Measurements from ENCODE around the gene ANKRD26. TPM values are rescaled to one million over a fixed set of nuclear protein-coding genes. Genes with fewer than 3 reads are reported as not detected.

ANKRD26 gene
- total RNA-seq, 1 donor from 2014 or later = 14.0 TPM

GRCh38 chr10:27019827-27020226, 80.5 kb downstream of the ANKRD26 start:
- H3K36me3 ChIP-seq = peaks cover 21% of the 10 kb centered on the region
- H3K9me3 ChIP-seq (replicated peaks) = no peaks in the 10 kb centered on the region
- no peaks in the 10 kb centered on the region for H3K27me3 ChIP-seq (ENCODE audit: low read depth)
- no peak overlapping the region for H3K27ac ChIP-seq (replicated peaks)
- H3K4me1 ChIP-seq = peaks cover 13% of the 10 kb centered on the region
- no peak overlapping the region for H3K4me3 ChIP-seq
- intact Hi-C loops (cut with micrococcal nuclease) = no loop called here
- TF ChIP-seq, protein P1, sequence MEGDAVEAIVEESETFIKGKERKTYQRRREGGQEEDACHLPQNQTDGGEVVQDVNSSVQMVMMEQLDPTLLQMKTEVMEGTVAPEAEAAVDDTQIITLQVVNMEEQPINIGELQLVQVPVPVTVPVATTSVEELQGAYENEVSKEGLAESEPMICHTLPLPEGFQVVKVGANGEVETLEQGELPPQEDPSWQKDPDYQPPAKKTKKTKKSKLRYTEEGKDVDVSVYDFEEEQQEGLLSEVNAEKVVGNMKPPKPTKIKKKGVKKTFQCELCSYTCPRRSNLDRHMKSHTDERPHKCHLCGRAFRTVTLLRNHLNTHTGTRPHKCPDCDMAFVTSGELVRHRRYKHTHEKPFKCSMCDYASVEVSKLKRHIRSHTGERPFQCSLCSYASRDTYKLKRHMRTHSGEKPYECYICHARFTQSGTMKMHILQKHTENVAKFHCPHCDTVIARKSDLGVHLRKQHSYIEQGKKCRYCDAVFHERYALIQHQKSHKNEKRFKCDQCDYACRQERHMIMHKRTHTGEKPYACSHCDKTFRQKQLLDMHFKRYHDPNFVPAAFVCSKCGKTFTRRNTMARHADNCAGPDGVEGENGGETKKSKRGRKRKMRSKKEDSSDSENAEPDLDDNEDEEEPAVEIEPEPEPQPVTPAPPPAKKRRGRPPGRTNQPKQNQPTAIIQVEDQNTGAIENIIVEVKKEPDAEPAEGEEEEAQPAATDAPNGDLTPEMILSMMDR (IDR thresholded peaks at IDR 0.05; ENCODE audit: borderline replicate concordance) = no peak
- DNase-seq = no peak

DNA sequence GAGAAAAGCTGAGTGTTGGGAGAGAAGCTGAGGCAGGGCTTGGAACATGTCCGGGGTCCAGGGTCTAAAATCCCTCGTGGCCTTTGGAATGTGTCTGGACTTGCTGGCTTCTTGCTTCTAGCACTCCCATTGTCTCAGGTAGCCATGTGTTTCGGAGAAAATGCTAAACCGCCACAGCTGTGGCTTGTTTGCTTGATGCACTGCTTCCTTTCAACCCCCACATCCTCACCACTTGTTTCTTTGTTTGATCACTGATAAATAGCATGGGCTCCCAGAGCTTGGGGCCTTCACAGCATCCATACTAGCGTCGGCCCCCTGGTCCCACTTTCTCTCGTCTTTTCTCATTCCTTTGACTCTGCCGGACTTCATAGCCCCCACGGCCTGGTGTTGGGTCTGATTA, 102.7 kb downstream of the ANKRD26 start:
- TF ChIP-seq, protein P1 (IDR thresholded peaks at IDR 0.05; ENCODE audit: borderline replicate concordance) = no peak
- Histone ChIP-seq H3K4me3 (no peak overlapping the region), H3K9me3 (replicated peaks) (peaks cover 14% of the 10 kb centered on the region), H3K27ac (replicated peaks) (no peak overlapping the region), H3K4me1 (no peaks in the 10 kb centered on the region), H3K27me3 (ENCODE audit: low read depth) (no peaks in the 10 kb centered on the region), H3K36me3 (peaks cover 21% of the 10 kb centered on the region)
- intact Hi-C loops (cut with micrococcal nuclease) = no loop called here
- no peak for DNase-seq

GRCh38 chr10:26994743-26995142, 105.6 kb downstream of the ANKRD26 start:
- H3K9me3 ChIP-seq (replicated peaks) = peaks cover 14% of the 10 kb centered on the region
- no peak overlapping the region for H3K4me3 ChIP-seq
- TF ChIP-seq, protein P1 (IDR thresholded peaks at IDR 0.05; ENCODE audit: borderline replicate concordance) = no peak
- intact Hi-C loops (cut with micrococcal nuclease) = no loop called here
- H3K36me3 ChIP-seq = peaks cover 5% of the 10 kb centered on the region
- DNase-seq = no peak
- H3K27me3 ChIP-seq (ENCODE audit: low read depth) = no peaks in the 10 kb centered on the region
- no peak overlapping the region for H3K27ac ChIP-seq (replicated peaks)
- no peaks in the 10 kb centered on the region for H3K4me1 ChIP-seq

- H3K4me3 ChIP-seq = no peak overlapping the region
- H3K36me3 ChIP-seq = no peaks in the 10 kb centered on the region
- H3K9me3 ChIP-seq (replicated peaks) = no peaks in the 10 kb centered on the region
- no peak for DNase-seq
- TF ChIP-seq, protein P1 (IDR thresholded peaks at IDR 0.05; ENCODE audit: borderline replicate concordance) = no peak
- H3K27me3 ChIP-seq (ENCODE audit: low read depth) = no peaks in the 10 kb centered on the region
- H3K4me1 ChIP-seq = no peaks in the 10 kb centered on the region
- intact Hi-C loops (cut with micrococcal nuclease) = no loop called here
- H3K27ac ChIP-seq (replicated peaks) = no peak overlapping the region
Observed at GRCh38 chr10:26987851-26988250, 112.4 kb downstream of the ANKRD26 start.

DNA sequence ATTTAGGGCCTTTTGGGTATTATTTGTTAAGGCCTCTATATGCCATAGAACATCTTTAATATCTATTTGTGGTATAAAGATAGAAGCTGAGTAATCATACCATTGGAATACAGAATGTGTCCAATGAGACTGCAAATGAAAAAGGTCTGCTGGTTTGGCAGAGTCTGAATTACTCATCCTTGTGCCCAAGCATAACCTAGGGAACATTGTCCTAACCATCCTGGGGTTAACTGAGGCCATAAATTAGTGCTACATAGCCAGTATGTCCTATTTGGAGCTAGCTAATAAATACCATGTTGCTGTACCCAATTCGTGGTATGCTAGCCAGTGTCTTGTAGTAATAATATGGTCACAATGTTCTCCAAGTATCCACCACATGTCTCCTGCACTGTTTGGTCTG, 117.1 kb downstream of the ANKRD26 start:
- intact Hi-C loops (cut with micrococcal nuclease) = no loop called here
- Histone ChIP-seq H3K36me3 (peaks cover 5% of the 10 kb centered on the region), H3K27me3 (ENCODE audit: low read depth) (no peaks in the 10 kb centered on the region), H3K27ac (replicated peaks) (no peak overlapping the region), H3K4me1 (no peaks in the 10 kb centered on the region), H3K9me3 (replicated peaks) (no peaks in the 10 kb centered on the region), H3K4me3 (no peak overlapping the region)
- TF ChIP-seq, protein P1 (IDR thresholded peaks at IDR 0.05; ENCODE audit: borderline replicate concordance) = no peak
- DNase-seq = no peak

GRCh38 chr10:26982058-26982457, 118.2 kb downstream of the ANKRD26 start:
- DNase-seq = no peak
- H3K27ac ChIP-seq (replicated peaks) = no peak overlapping the region
- H3K27me3 ChIP-seq (ENCODE audit: low read depth) = no peaks in the 10 kb centered on the region
- no peaks in the 10 kb centered on the region for H3K4me1 ChIP-seq
- H3K4me3 ChIP-seq = no peak overlapping the region
- TF ChIP-seq, protein P1 (IDR thresholded peaks at IDR 0.05; ENCODE audit: borderline replicate concordance) = no peak
- H3K9me3 ChIP-seq (replicated peaks) = no peaks in the 10 kb centered on the region
- H3K36me3 ChIP-seq = peaks cover 5% of the 10 kb centered on the region
- intact Hi-C loops (cut with micrococcal nuclease) = no loop called here

Data from left ventricle myocardium inferior (tissue), 1 donor.